ENCODE data around the gene NKIRAS1.

DNA sequence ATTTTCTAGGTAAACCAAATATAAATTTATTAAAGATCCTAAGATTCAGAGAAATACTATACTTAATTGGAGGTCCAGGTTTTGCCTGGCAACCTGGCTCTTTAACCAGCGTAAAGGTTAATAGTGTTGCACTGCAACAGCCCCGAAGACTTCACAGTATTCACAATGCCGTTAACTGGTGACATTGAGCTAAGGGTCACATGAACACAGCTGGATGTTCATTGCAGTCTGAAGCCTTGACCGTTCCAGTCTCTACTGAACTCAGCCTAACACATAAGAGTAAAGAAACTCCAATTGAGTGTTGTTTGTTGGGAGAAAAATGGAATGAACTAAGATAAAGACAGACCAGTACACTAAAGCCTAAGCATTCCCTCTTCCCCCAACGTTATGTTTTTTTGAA lies 26.8 kb downstream of the NKIRAS1 start:
- no peak for TF ChIP-seq CTCF (IDR thresholded peaks at IDR 0.05; ENCODE audit: insufficient read depth, low read length)
- TF ChIP-seq GABPA (IDR thresholded peaks at IDR 0.05; ENCODE audit: low read depth): no peak
